ENCODE results near the gene CHGA.

The CHGA gene

DNA sequence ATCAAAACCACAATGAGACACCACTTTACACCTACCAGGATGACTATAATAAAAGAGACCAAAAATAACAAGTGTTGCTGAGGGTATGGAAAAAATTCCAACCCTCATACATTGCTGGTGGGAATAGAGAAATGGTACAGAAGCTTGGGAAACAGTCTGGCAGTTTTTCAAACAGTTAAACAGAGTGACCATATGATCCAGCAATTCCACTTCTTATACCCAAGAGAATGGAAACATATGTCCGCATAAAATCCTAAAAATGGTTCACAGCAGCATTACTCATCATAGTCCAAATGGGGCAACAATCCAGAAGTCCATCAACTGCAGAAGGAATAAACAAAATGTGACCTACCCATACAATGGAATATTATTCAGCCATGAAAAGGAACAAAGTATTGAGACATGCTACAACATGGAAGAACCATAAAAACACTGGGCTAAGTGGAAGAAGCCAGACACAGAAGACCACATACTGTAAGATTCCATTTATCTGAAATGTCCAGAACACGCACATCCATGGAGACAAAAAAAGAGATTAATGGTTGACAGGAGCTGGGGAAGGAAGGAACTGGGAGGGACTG lies 44.5 kb downstream of the CHGA start (continued):
- TF ChIP-seq, protein P1, sequence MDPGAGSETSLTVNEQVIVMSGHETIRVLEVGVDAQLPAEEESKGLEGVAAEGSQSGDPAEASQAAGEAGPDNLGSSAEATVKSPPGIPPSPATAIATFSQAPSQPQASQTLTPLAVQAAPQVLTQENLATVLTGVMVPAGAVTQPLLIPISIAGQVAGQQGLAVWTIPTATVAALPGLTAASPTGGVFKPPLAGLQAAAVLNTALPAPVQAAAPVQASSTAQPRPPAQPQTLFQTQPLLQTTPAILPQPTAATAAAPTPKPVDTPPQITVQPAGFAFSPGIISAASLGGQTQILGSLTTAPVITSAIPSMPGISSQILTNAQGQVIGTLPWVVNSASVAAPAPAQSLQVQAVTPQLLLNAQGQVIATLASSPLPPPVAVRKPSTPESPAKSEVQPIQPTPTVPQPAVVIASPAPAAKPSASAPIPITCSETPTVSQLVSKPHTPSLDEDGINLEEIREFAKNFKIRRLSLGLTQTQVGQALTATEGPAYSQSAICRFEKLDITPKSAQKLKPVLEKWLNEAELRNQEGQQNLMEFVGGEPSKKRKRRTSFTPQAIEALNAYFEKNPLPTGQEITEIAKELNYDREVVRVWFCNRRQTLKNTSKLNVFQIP (CRISPR knock-in tag; IDR thresholded peaks at IDR 0.05; ENCODE audit: borderline replicate concordance, low read depth), result no peak

DNA sequence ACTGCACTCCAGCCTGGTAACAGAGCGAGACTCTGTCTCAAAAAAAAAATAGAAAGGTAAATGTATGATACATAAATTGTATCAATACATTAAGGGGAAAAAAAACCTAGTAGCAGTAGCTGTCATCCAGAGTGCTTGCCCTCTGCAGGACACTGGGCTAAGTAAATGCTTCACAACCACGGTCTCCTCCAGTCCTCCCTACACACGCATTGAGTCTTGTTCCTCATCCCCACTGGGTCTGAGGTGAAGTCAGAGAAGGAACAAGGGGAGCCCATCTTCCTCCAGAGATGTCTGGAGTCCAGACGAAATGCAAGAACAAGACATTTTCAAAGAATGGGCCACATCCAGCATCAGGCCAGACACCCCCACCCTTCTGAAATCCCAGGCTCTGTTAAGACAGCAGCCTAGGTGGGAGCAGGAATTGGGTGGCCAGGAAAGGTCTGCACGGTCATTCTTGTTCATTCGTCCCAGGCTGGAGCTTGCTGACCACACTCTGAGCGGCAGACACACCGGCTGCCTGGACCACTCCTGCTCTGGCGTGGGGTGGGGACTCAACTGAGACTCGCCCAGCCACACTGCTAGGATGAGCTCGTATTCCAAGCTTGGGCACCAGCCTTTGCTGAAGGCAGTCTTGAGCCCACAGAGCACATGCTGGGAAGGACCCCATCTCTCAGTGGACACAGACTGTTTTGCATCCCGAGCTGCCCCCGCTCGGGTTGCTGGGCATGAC lies 45.5 kb downstream of the CHGA start:
- no peak for TF ChIP-seq GLIS3 (CRISPR knock-in tag; IDR thresholded peaks at IDR 0.05)
- TF ChIP-seq TSHZ2 (CRISPR knock-in tag; IDR thresholded peaks at IDR 0.05), result no peak
- no peak for TF ChIP-seq TOX (CRISPR knock-in tag; IDR thresholded peaks at IDR 0.05; ENCODE audit: borderline replicate concordance)
- no peak for TF ChIP-seq ESRRG (CRISPR knock-in tag; IDR thresholded peaks at IDR 0.05)
- no peak for TF ChIP-seq ZNF8 (CRISPR knock-in tag; IDR thresholded peaks at IDR 0.05)
- TF ChIP-seq SNAI2 (CRISPR knock-in tag; IDR thresholded peaks at IDR 0.05), result no peak
- TF ChIP-seq RARB (CRISPR knock-in tag; IDR thresholded peaks at IDR 0.05), result no peak
- no peak for TF ChIP-seq CSDC2 (CRISPR knock-in tag; IDR thresholded peaks at IDR 0.05)
- no peak for TF ChIP-seq ZFP30 (CRISPR knock-in tag; IDR thresholded peaks at IDR 0.05)
- TF ChIP-seq TCF4 (CRISPR knock-in tag; IDR thresholded peaks at IDR 0.05; ENCODE audit: borderline replicate concordance), result no peak
- TF ChIP-seq ZNF70 (CRISPR knock-in tag; IDR thresholded peaks at IDR 0.05), result no peak
- no peak for TF ChIP-seq PATZ1 (CRISPR knock-in tag; IDR thresholded peaks at IDR 0.05; ENCODE audit: borderline replicate concordance)
- no peak for TF ChIP-seq ARNTL (CRISPR knock-in tag; IDR thresholded peaks at IDR 0.05; ENCODE audit: borderline replicate concordance, low read depth)
- no peak for TF ChIP-seq OSR1 (CRISPR knock-in tag; IDR thresholded peaks at IDR 0.05)
- TF ChIP-seq ZFP3 (CRISPR knock-in tag; IDR thresholded peaks at IDR 0.05), result no peak
- no peak for TF ChIP-seq PPARA (CRISPR knock-in tag; IDR thresholded peaks at IDR 0.05; ENCODE audit: borderline replicate concordance)
- no peak for TF ChIP-seq ZNF565 (CRISPR knock-in tag; conservative IDR thresholded peaks at IDR 0.05; ENCODE audit: low read depth)

DNA sequence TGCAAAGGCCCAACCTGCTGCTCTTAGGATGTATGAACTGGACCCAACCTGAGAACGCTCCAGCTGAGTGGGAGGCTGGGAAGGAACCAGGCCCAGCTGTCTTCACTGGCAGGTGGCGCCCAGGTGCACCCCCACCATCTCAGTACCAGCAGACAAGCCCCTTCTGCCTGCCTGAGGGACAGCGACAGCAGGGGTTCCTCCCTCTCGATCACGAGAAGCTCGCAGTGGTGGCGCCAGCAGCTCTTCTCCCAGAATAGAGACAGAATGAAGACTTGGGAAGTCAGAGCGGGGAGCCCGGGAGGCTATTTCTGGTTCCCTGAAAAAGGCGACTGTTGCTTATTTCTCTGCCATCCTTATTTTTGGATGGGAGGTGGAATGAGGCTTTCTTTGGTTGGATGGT lies 46.5 kb downstream of the CHGA start:
- no peak for ATAC-seq
- TF ChIP-seq BACH2 (CRISPR knock-in tag; IDR thresholded peaks at IDR 0.05; ENCODE audit: borderline replicate concordance), result no peak
- TF ChIP-seq, protein P1 (CRISPR knock-in tag; IDR thresholded peaks at IDR 0.05; ENCODE audit: borderline replicate concordance, low read depth), result no peak
- TF ChIP-seq TOX (CRISPR knock-in tag; IDR thresholded peaks at IDR 0.05; ENCODE audit: borderline replicate concordance), result no peak
- no peak for TF ChIP-seq CSDC2 (CRISPR knock-in tag; IDR thresholded peaks at IDR 0.05)
- TF ChIP-seq ZNF565 (CRISPR knock-in tag; conservative IDR thresholded peaks at IDR 0.05; ENCODE audit: low read depth), result no peak
- no peak for TF ChIP-seq ZNF8 (CRISPR knock-in tag; IDR thresholded peaks at IDR 0.05)
- TF ChIP-seq ZC3H10 (CRISPR knock-in tag; IDR thresholded peaks at IDR 0.05), result no peak
- no peak for TF ChIP-seq ZNF70 (CRISPR knock-in tag; IDR thresholded peaks at IDR 0.05)
- no peak for TF ChIP-seq ISL1 (CRISPR knock-in tag; IDR thresholded peaks at IDR 0.05)
- TF ChIP-seq OSR1 (CRISPR knock-in tag; IDR thresholded peaks at IDR 0.05), result no peak
- TF ChIP-seq, protein P2, sequence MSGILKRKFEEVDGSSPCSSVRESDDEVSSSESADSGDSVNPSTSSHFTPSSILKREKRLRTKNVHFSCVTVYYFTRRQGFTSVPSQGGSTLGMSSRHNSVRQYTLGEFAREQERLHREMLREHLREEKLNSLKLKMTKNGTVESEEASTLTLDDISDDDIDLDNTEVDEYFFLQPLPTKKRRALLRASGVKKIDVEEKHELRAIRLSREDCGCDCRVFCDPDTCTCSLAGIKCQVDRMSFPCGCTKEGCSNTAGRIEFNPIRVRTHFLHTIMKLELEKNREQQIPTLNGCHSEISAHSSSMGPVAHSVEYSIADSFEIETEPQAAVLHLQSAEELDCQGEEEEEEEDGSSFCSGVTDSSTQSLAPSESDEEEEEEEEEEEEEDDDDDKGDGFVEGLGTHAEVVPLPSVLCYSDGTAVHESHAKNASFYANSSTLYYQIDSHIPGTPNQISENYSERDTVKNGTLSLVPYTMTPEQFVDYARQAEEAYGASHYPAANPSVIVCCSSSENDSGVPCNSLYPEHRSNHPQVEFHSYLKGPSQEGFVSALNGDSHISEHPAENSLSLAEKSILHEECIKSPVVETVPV (CRISPR knock-in tag; IDR thresholded peaks at IDR 0.05), result no peak
- no peak for TF ChIP-seq RARB (CRISPR knock-in tag; IDR thresholded peaks at IDR 0.05)
- no peak for TF ChIP-seq ARNTL (CRISPR knock-in tag; IDR thresholded peaks at IDR 0.05; ENCODE audit: borderline replicate concordance, low read depth)
- TF ChIP-seq ZFP3 (CRISPR knock-in tag; IDR thresholded peaks at IDR 0.05), result no peak
- no peak for TF ChIP-seq PATZ1 (CRISPR knock-in tag; IDR thresholded peaks at IDR 0.05; ENCODE audit: borderline replicate concordance)
- TF ChIP-seq TSHZ2 (CRISPR knock-in tag; IDR thresholded peaks at IDR 0.05), result no peak

More for the DNA sequence above, 45.5 kb downstream of the CHGA start:
- no peak for ATAC-seq
